RKO (cell line): ENCODE measurements around the gene ANKRD40.

Experiments used
- DNase-seq: peaks from one replicate; pipeline ENCODE4 v3.0.0-alpha.2; 2016; ENCODE audit warnings: low spot score

The ANKRD40 gene

GRCh38 chr17:50645748-50646682 lies 61.7 kb downstream of the ANKRD40 start:
- DNase-seq = no peak
